Measurements from ENCODE around the gene PLEKHG4B.
"Not testable (repeated sequence)": the region's sequence is repeated elsewhere in the genome, so short reads cannot be mapped to it uniquely, and the experiment has no call there.

The PLEKHG4B gene

DNA sequence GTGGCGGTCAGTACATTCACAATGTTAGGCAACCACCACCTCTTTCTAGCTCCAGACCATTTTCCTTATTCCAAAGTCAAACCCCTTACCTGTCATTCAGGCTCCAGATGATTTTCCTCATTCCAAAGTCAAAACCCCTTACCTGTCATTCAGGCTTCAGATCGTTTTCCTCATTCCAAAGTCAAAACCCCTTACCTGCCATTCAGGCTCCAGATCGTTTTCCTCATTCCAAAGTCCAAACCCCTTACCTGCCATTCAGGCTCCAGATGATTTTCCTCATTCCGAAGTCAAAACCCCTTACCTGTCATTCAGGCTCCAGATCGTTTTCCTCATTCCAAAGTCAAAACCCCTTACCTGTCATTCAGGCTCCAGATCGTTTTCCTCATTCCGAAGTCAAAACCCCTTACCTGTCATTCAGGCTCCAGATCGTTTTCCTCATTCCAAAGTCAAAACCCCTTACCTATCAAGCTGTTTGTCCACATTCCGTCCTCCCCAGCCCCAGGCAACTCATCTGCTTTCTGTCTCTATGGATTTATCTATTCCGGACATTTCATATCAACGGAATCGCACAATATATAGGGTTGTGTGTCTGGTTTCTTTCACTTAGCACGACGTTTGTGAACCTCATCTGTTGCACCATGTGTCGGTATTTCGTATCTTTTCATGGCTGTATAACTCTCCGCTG lies 5.2 kb downstream of the PLEKHG4B start:
- no peak for DNase-seq

DNA sequence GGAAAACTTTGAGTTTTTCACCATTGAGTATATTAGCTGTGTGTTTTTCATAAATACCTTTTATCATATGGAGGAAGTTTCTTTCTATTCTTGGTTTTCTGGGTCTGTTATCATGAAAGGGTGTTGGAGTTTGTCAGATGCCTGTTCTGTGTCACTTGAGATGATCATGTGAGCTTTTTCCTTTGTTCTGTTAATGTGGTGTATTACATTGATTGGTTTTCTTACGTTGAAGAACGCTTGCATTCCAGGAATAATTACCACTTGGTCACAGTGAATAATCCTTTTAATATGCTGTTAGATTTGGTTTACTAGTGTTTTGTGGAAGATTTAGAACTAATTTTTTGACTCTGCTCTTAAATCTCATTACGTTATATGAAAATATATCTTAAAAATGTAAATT lies 7.8 kb downstream of the PLEKHG4B start:
- no peak for DNase-seq

DNA sequence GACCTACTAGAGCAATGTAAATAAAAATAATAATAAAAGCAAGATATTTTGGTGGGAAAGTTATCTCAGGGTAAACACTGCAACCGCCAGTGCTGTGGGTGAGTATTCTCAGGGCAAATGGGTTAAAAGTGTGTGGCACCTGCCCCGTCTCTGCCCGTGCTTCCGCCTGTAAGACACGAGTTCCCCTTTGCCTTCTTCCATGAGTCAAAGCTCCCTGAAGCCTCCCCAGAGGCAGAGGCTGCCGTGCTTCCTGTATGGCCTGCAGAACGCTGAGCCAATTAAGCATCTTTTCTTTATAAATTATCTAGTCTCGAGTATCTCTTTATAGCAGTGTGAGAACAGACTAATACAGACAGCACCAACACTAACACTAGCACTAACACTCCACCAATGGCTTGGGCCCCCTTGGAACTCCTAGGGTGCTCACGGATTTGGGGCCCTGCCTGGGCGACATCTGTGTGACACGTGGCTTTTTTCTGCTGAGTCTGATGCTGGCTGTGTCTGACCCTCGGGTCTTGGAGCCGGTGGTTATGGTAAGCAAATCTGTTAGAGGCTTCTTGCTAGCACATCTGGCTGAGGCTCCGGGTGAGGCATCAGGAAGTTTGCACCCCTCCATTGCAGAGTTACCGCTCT lies 10.6 kb downstream of the PLEKHG4B start:
- DNase-seq, result no peak

DNA sequence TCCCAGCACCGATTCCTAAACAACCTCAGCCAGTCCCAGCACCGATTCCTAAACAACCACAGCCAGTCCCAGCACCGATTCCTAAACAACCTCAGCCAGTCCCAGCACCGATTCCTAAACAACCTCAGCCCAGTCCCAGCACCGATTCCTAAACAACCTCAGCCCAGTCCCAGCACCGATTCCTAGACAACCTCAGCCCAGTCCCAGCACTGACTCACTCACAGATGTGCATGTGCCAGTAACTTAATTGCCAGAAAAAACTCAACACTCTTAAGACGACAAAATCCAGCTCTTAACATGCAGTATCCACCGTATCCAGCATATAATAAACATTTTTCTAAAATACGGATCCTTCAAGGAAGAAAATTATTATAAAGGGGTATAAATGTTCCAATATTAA lies 12.1 kb downstream of the PLEKHG4B start:
- DNase-seq, result not testable (repeated sequence)

DNA sequence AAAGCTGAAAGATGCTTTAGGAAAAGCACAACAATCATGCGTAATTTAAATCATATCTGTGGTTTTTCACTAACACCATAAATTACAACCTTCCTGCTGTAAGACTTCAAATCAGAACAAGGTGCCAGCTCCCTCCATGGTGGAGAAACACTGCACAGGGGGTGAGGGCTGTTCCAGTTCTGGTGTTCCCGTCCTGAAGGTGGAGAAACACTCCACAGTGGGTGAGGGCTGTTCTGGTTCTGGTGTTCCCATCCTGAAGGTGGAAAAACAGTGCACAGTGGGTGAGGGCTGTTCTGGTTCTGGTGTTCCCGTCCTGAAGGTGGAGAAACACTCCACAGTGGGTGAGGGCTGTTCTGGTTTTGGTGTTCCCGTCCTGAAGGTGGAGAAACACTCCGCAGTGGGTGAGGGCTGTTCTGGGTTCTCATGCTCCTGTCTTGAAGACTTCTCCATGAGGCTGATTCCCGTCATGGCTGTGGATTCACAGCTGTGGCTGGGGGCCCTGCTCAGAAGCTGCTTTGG lies 12.9 kb downstream of the PLEKHG4B start:
- peak in 1 of 2 experiments; percentile 5 for DNase-seq

DNA sequence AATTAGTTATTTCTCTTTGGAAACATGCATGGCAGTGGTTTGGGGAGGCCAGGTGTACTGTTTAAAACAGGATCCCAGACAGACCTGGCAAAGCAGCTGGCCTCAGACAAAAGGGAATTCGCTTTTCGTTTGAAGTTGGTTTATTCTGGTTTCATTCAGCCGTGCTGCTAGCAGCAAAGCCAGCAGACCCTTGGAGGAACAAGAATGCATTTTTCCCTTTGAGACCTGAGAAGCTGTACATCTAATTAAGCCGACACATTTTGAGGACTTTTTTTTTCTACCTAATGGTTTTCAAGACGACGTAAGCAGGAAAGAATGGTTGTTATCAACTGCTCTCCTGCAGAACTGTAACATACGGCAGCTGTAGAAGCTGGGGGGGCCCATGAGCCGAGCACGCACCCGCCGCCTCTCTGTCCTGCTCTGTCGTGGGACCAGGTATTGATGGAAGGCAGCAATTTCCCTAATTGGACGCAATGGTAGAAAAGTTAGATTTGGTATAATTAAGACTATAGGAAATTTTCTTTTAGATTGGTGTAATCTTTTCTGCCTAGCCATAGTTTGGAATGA lies 13.6 kb downstream of the PLEKHG4B start:
- peak; percentile 11 to 53 for DNase-seq

DNA sequence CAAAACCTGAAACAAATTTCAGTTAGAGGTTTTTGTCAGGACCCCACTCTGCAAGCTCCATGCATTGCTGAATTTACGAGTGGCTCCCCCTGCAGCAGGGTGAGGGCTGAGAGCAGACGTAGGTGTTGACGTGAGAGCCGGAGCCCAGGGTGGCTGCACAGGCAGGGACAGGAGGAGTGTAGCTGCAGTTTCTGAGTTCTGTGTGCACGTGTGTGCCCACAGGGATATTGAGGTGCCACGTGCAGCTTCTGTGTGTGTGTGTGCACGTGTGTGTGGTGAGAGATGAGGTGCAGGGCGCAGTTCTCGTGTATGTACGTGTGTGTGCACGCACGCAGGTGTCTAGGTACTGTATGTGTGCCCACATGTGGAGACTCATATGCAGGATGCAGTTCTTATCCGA lies 14.6 kb downstream of the PLEKHG4B start:
- peak; percentile 12 to 27 for DNase-seq

DNA sequence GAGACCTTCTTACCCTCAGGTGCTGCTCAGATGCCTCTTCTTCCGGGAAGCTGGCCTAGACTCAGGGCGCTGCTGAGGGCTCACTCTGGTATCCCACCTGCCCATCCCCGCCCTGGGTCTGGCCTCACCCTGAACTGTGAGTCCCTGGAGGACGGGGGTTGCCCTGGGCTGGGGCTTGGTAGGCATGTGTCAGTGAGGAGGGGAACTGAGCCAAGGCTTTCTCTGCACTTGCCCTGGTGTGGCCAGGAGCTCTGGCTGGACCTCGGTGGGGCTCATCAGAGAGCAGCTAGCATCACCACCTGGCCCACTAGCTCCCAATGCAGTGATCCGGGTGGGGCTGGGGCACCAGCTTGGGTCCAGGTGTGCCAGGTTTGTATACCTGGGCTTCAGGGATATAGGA lies 15.6 kb downstream of the PLEKHG4B start:
- DNase-seq, result no peak

DNA sequence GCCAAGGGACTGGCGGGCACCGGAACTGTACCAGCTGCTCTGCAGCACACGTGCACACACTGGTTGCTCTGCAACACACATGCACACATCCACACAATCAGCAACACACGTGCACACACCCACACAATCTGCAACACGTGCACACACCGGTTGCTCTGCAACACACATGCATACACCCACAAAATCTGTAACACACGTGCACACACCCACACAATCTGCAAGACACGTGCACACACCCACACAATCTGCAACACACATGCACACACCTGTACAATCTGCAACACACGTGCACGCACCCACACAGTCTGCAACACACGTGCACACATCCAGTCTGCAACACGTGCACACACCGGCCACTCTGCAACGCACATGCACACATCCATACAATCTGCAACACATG lies 17.9 kb downstream of the PLEKHG4B start:
- no peak for DNase-seq

DNA sequence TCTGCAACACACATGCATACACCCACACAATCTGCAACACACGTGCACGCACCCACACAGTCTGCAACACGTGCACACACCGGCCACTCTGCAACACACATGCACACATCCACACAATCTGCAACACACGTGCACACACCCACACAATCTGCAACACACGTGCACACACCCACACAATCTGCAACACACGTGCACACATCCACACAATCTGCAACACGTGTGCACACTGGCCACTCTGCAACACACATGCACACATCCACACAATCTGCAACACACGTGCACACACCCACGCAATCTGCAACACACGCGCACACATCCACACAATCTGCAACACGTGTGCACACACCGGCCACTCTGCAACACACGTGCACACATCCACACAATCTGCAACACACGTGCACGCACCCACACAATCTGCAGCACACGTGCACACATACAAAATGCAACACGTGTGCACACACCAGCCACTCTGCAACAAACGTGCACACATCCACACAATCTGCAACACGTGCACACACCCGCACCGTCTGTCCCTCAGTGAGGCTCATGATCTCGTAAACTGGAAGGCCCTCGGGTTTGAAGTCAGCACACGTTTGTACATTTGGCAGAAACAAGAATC lies 18.4 kb downstream of the PLEKHG4B start:
- DNase-seq, result no peak

DNA sequence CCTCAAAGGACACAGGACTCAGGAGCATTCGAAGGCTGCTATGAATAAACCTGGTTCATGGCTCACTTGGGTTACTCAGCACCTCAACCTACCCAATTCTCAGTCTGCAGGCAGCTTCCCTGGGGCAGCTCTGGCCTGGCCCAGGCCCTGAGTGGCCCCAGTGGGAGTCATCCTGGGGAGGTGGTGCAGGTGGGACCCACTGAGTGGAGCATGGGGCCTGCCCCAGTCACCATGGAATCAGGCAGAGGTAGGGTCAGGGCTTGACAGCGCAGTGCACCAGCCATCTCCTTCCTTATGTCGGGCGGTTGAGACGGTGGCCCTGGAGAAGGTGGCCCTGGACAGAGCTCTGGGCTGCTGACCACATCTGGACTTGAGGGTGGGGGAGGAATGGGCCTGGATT lies 19.2 kb downstream of the PLEKHG4B start:
- no peak for DNase-seq

DNA sequence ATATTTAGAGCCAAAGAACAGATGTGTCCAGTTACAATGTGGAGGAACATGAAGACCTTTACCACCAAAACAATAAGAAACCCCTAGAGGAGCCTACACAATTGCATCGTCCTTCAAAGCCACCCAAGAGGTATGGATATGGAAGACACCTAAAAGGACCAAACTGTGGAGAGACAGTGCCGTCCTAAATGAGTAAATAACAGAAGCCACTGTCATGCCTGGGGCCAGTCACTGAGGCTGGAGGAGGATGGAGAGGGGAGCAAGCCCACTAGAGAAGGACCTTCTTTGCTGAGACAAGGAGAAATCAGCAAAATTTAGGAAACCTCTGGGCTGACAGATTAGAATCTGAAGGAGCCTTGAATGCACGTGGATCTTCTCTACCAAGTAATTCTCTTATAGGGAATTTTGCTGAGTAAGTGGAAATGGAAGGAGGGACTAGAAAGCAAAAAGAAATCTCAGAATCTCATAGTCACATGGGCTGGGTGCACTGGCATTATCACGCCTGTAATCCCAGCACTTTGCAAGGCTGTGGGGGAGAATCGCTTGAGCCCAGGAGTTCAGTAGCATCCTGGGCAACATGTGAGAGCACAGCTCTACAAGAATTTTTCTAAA lies 27.6 kb downstream of the PLEKHG4B start:
- no peak for DNase-seq

DNA sequence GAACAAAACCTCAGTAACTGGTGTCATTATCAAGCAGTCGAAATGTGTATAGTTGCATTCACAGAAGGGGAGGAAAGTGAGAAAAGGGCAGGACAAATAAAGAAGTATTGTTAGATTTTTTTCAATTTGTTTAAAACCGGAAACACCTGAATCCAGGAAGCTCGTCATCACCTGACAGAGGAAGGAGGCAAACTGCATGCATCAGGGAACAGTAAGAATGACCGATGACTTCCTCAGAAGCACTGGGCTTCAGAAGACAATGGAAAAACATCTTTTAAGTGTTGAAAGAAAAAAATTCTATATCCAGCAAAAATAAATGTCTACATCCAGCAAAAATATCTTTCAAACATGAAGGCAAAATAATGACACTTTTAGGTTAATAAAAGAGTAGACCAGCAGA lies 29.5 kb downstream of the PLEKHG4B start:
- no peak for DNase-seq

DNA sequence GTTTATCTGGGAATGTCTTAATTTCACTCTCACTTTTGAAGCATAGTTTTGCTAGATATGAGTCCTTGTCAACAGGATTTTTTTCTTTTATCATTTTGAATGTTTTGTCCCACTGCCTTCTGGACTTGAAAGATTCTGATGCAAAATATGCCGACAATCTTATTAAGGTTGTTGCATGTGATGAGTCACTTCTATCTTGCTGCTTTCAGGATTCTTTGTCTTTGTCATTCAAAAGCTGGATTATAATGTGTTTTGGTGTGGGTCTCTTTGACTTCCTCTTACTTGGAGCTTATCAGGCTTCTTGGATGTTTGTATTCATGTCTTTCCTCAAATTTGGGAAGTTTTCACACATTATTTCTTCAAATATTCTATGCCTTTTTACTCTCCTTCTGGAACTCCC lies 33.8 kb downstream of the PLEKHG4B start:
- no peak for DNase-seq

DNA sequence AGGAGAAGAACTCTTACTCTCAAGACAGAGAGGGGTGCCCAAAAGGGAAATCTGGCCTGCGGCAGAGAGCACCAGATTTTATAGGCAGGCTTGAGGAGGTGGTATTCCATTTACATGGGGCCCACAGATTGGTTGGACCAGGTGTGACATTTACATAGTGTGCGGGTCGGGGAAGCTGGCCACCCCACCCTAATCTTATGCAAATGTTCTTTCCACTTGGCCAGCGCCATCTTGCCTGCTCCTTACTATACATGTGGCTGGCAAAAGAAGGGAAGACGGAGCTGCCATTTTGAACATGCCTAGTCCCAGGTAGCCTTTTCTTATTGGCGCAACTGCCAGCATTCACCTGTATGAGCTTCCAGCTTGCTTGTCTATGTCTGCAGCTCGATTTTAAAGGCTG lies 34.8 kb downstream of the PLEKHG4B start:
- DNase-seq, result no peak

DNA sequence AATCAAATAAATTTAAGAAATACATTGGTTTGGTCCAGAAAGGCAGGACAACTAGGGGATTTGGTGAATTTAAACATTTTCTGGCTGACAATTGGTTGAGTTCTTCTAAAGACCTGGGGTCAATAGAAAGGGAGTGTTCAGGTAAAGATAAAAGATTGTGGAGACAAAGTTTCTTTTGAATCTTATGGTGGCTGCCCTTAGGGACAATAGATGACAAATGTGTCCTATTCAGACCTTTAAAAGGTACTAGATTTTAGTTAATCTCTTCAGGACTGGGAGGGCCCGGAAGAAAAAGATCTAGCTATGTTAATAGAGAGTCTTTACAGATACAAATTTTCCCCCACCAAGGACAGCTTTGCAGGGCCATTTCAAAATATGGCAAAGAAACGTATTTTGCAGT lies 35.9 kb downstream of the PLEKHG4B start:
- DNase-seq, result no peak

DNA sequence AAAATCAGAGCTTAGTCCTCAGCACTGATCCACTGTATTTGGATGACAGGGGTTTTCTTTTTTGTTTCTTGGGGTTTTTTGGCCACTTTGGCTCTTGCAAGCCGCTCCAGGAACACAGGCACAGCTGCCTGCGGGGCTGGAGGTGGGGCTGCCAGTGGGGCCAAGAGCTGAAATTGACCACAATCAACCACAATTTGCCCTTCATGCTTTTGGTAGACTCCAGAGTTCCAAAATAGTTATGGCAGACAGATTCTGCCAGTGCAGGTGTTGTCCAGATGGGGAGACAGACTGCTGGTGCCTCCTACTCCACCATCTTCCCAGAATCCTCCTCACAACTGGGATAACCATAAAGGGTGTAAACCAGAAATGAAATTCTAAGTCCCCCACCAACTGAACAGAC lies 36.5 kb downstream of the PLEKHG4B start:
- DNase-seq, result no peak

DNA sequence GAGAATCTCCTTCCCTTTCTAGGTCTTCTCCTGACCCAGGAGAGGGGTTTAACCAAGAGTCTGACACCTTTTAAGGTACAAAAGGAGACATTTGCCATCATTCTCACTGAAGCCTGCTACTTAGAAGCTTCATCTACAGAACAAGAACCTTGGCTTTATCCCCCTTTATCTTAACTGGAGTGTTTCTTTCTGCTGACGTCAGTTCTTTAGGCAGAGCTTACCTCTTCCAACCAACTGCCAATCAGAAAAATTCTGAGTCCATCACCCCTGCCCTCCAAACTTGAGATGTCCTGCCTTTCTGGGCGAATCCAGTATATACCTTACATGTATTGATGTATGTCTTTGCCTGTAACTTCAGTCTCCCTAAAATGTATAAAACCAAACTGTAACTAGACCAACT lies 37.2 kb downstream of the PLEKHG4B start:
- DNase-seq, result no peak

DNA sequence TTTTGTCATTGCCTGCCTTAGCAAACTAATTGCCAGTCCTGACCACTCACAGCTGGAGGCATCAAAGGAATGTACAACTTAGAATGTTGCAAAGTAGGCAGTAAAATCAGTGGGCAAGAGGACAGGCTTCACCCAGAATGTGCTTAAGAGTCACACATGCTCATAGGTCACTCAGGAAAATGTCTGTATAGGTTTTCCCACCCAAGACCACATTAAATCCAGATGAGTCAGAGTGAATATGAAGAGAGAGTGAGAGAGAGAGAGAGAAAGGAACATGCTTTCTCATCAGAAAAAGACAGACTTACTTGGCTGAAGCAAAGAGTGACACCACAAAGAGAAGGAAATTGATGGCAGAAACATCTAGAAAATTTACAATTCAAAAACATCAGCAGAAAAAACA lies 37.9 kb downstream of the PLEKHG4B start:
- no peak for DNase-seq

DNA sequence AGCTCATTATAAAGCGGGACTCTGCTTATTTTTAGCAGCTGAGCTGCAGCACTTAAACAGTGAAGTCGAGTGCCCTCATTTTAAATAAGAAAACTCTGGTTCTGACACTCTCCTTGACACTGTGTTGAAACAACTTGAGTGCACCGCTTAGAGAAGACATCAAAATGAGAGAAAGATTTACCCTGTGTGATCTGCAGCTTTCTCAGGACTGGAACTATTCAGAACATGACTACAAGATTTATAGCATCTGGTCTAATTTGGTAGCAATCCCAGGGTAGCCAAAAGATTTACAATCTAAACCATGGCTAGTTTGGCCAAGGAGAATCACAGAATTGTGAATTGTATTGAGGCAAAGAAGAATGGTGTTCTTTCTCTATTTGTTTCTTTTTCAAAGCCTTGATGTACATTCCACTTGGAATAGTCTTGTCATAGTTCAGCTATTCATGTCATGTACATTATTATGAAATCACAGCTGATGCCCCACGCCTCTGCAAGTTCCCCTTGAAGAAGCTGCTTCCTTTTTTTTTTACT lies 38.7 kb downstream of the PLEKHG4B start:
- DNase-seq, result no peak

DNA sequence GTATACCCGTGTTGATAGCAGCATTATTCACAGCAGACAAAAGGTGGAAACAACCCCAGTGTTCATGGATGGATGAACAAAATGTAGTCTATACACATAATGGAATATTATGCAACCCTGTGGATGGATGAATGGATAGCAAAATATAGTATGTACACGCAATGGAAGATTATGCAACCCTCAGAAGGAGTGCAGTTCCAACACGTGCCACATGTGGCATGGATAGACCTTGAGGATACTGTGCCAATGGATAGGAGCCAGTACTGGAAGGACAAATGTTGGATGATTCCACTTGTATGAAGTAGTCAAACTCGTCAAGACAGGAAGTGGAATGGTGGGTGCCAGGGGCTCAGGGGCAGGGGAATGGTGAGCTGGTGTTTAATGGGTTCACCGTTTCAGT lies 44.9 kb downstream of the PLEKHG4B start:
- DNase-seq, result no peak

DNA sequence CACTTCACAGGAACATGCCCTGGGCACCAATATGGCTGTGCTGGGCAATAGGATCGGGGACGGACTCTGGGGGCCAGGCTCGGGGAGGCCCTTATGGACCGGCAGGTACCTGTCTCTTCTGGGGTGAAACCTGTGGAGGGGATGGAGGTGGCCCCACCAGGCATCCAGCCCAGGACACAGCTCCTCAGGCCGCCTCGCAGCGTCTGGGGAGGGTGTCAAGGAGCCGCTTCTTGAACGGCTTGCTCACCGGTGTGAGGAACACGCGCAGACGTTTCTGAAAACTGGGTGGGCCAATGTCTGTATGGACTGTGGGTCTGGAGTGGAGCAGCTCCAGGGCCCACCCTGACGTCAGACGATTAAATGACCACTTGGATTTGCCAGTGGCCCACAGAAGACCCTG lies 45.8 kb downstream of the PLEKHG4B start:
- no peak for DNase-seq

DNA sequence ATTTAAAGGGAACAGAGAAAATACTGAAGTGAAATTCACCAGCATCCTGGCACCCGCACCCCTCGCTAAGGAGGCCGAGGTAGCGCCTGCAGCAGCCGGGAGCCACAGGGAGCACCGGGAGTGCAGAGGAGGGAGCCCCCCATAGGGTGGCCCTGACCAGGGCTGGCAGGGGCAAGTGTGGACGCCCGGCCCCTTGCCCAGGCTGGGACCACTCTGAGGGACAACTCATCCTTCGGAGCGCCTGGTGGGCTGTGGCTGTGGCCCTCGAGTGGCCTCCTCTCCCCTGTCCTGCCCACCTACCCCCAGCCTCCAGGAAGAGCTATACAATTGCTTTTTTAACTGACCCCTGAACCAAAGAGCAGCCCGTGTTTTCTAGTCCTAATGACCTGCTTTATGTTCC lies 47.0 kb downstream of the PLEKHG4B start:
- no peak for DNase-seq
